ENCODE measurements around the gene SSU72.

- no peak for TF ChIP-seq CTCF (IDR thresholded peaks at IDR 0.05; ENCODE audit: low read length)
- TF ChIP-seq EZH2 (IDR thresholded peaks at IDR 0.05; ENCODE audit: borderline replicate concordance, low read length) = no peak
These were observed 47.5 kb upstream of the SSU72 start for GRCh38 chr1:1622010-1622787.

Data from OCI-LY1 (cell line).